ENCODE data around the gene SPRED2. TPM values are rescaled to one million over a fixed set of nuclear protein-coding genes. Genes with fewer than 3 reads are reported as not detected.

The SPRED2 gene
- total RNA-seq, 4 donors from 2014 or later = 12.5 to 21.2 (median 13.8) TPM

DNA sequence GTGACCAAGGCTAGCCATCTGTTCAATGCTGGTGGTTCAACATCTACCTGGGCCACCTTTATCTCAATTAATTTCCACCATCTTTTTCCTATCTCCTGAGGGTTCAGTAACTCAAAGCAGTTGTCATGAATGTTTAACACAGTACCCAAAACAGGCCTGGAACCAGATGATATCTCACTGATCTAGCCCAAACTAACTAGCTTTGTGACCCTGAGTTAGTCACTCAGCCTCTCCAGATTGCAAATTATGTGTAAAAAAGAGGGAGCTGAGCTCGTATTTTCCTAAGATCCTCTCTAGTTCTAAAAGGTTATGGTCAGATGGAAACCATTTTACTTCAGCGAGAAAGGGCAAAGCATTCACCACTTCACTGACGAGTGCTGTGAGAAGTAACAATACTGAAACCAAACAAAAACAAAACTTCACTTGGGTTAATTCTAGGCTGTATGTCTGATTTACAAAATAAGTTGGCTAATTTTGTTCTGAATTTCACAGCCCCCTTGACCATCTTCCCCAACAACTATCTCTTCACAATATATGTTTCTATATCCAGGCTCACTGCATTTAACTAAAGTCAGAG lies 14.8 kb downstream of the SPRED2 start:
- H3K4me3 ChIP-seq = no peak overlapping the region
- no peak for ATAC-seq
- H3K9me3 ChIP-seq = no peaks in the 10 kb centered on the region
- H3K4me1 ChIP-seq = peaks cover 0 to 19% (median 14%) of the 10 kb centered on the region in 3 donors
- 69 to 76% methylated on average over 3 of the region's 3 CpGs for WGBS, 2 donors (ENCODE audit: low coverage in 1 of 2)
- no peak overlapping the region for H3K27ac ChIP-seq
- no peaks in the 10 kb centered on the region for H3K27me3 ChIP-seq
- H3K36me3 ChIP-seq = no peaks in the 10 kb centered on the region
- TF ChIP-seq EP300 (IDR thresholded peaks at IDR 0.05) = no peak
- TF ChIP-seq POLR2A (IDR thresholded peaks at IDR 0.05) = no peak
- no peak for TF ChIP-seq CTCF (IDR thresholded peaks at IDR 0.05)
- TF ChIP-seq POLR2AphosphoS5 (IDR thresholded peaks at IDR 0.05) = no peak

DNA sequence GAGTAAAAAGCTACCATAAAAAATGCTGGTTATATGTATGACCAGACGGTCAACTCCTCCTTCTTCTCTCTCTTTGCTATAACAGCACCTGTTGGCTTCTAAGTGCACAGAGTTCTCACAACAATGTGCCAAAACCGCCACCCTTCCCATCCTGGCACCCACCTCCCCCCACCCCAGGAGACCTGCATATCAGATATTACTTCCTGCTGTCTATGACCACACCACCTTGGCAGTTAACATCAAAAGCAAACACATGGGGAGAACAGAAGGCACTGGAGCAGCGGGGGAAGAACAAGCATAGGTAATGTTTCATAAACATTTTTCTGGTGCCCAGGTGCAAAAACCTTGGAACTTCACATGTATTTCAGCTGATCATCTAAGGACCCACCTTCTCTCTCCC lies 15.5 kb downstream of the SPRED2 start:
- ATAC-seq = no peak
- Histone ChIP-seq H3K27me3 (no peaks in the 10 kb centered on the region), H3K36me3 (no peaks in the 10 kb centered on the region), H3K9me3 (no peaks in the 10 kb centered on the region), H3K27ac (no peak overlapping the region), H3K4me3 (no peak overlapping the region), H3K4me1 (peaks cover 0 to 22% (median 14%) of the 10 kb centered on the region in 3 donors)
- TF ChIP-seq POLR2AphosphoS5 (IDR thresholded peaks at IDR 0.05) = no peak
- TF ChIP-seq CTCF (IDR thresholded peaks at IDR 0.05) = no peak
- TF ChIP-seq POLR2A (IDR thresholded peaks at IDR 0.05) = no peak
- no peak for TF ChIP-seq EP300 (IDR thresholded peaks at IDR 0.05)
- 100% methylated on average over 1 to 3 of the region's 3 CpGs for WGBS, 2 donors (ENCODE audit: low coverage in 1 of 2)

GRCh38 chr2:65416321-65416720 lies 16.1 kb downstream of the SPRED2 start:
- Histone ChIP-seq H3K27ac (no peak overlapping the region), H3K4me1 (peaks cover 0 to 22% (median 14%) of the 10 kb centered on the region in 3 donors), H3K4me3 (no peak overlapping the region), H3K9me3 (no peaks in the 10 kb centered on the region), H3K27me3 (no peaks in the 10 kb centered on the region), H3K36me3 (no peaks in the 10 kb centered on the region)
- TF ChIP-seq POLR2A (IDR thresholded peaks at IDR 0.05) (no peak), POLR2AphosphoS5 (IDR thresholded peaks at IDR 0.05) (no peak), CTCF (IDR thresholded peaks at IDR 0.05) (no peak)
- ATAC-seq = no peak
- WGBS, 2 donors (ENCODE audit: low coverage in 1 of 2) = 73 to 76% methylated on average over 1 to 3 of the region's 3 CpGs

GRCh38 chr2:65415091-65415490 lies 17.3 kb downstream of the SPRED2 start:
- Histone ChIP-seq H3K27ac (no peak overlapping the region), H3K27me3 (no peaks in the 10 kb centered on the region), H3K36me3 (no peaks in the 10 kb centered on the region), H3K4me3 (no peak overlapping the region), H3K4me1 (peaks cover 0 to 22% (median 11%) of the 10 kb centered on the region in 3 donors), H3K9me3 (no peaks in the 10 kb centered on the region)
- TF ChIP-seq POLR2AphosphoS5 (IDR thresholded peaks at IDR 0.05) (no peak), POLR2A (IDR thresholded peaks at IDR 0.05) (no peak), CTCF (IDR thresholded peaks at IDR 0.05) (no peak), EP300 (IDR thresholded peaks at IDR 0.05) (no peak)
- no peak for ATAC-seq
- 100% methylated on average over 1 of the region's 1 CpG for WGBS, 2 donors (ENCODE audit: low coverage in 1 of 2)

- Histone ChIP-seq H3K9me3 (no peaks in the 10 kb centered on the region), H3K4me1 (peaks cover 0 to 22% (median 11%) of the 10 kb centered on the region in 3 donors), H3K27ac (no peak overlapping the region), H3K36me3 (no peaks in the 10 kb centered on the region), H3K27me3 (no peaks in the 10 kb centered on the region), H3K4me3 (no peak overlapping the region)
- no peak for ATAC-seq
- 39% methylated on average over 2 of the region's 2 CpGs for WGBS, 2 donors (ENCODE audit: low coverage in 1 of 2)
- TF ChIP-seq POLR2AphosphoS5 (IDR thresholded peaks at IDR 0.05) (no peak), CTCF (IDR thresholded peaks at IDR 0.05) (no peak), EP300 (IDR thresholded peaks at IDR 0.05) (no peak), POLR2A (IDR thresholded peaks at IDR 0.05) (no peak)
Measured at GRCh38 chr2:65413610-65414009, 18.8 kb downstream of the SPRED2 start.
